ENCODE results near the gene MMS22L.

DNA sequence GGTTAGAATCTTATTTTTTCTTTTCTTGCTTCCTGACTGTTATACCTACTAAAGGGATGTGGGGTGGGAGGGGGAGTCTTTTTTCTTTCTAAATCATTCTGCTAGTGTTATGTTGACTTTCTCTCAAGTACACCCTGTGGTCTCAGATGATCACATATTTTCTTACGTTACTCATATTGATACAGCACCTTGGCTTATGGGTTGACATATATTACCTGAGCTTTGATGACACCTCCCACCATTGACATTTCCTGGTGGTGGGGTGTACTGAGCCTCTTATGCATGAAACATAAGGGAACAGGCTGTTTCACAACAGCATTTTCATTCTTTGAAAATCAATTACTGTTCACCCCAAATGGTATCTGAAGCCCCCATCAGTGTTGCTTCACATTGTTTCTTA is 169.8 kb downstream of the MMS22L start:
- TF ChIP-seq, protein P1, sequence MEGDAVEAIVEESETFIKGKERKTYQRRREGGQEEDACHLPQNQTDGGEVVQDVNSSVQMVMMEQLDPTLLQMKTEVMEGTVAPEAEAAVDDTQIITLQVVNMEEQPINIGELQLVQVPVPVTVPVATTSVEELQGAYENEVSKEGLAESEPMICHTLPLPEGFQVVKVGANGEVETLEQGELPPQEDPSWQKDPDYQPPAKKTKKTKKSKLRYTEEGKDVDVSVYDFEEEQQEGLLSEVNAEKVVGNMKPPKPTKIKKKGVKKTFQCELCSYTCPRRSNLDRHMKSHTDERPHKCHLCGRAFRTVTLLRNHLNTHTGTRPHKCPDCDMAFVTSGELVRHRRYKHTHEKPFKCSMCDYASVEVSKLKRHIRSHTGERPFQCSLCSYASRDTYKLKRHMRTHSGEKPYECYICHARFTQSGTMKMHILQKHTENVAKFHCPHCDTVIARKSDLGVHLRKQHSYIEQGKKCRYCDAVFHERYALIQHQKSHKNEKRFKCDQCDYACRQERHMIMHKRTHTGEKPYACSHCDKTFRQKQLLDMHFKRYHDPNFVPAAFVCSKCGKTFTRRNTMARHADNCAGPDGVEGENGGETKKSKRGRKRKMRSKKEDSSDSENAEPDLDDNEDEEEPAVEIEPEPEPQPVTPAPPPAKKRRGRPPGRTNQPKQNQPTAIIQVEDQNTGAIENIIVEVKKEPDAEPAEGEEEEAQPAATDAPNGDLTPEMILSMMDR (IDR thresholded peaks at IDR 0.05): no peak
- no peak for TF ChIP-seq POLR2A (IDR thresholded peaks at IDR 0.05)

All from heart left ventricle (tissue), 13 donors.